HCT116 (cell line): ENCODE measurements around the gene RAB3IP. TPM values are rescaled to one million over a fixed set of nuclear protein-coding genes. Genes with fewer than 3 reads are reported as not detected.

Source experiments
- ATAC-seq: fragments of 200-7000 bp; cut with Tn5 transposase; 2 replicates; pipeline ENCODE4 v1.9.1; 2020; ENCODE audit warnings: mild to moderate bottlenecking, moderate library complexity
- BruUV-seq: library from RNA; stranded (reverse); fragments of 400-500 nt; replicated peaks from 2 replicates; lab custom pipeline; 2021; lab: Mats Ljungman, UMichigan
- CTCF ChIA-PET: fragments of 300-600 bp; sonication (Branson Sonifier 250); formaldehyde crosslinking; loops from one replicate; lab custom pipeline; 2021; ENCODE audit warnings: antibody characterized with exemption; lab: Charles Lee
- POLR2A ChIA-PET: fragments of 300-600, 350-600 bp; sonication (Branson Sonifier 250); formaldehyde crosslinking; loops from one replicate; lab custom pipeline; 2021; ENCODE audit warnings: antibody characterized with exemption; lab: Charles Lee
- RAD21 ChIA-PET, 2 experiments: fragments of 300-600 bp; sonication (Branson Sonifier 250); formaldehyde crosslinking; loops; one replicate each; lab custom pipeline; 2023; ENCODE audit warnings: low total read pairs in 2 of 2; ENCODE audit not compliant: uncharacterized antibody in 2 of 2, unreplicated experiment in 2 of 2, low non-redundant PET in 1 of 2; lab: Charles Lee
- DNase-seq: peaks from one replicate; pipeline ENCODE4 v3.0.0-alpha.2; 2010; ENCODE audit warnings: low read depth, low spot score
- H2AFZ ChIP-seq: fragments of 200-600 bp; shearing (Covaris generic), sonication (generic); 2 replicates; pipeline ENCODE4 v1.6.1; 2017; ENCODE audit warnings: low read depth, mixed run types, mixed read lengths, antibody characterized with exemption, low read length; ENCODE audit not compliant: poor library complexity, severe bottlenecking
- H3K27ac ChIP-seq: 2 replicates; pipeline ENCODE4 v1.5.1; 2012; ENCODE audit warnings: low read depth, low read length
- H3K27me3 ChIP-seq: fragments of 200-600 bp; sonication (generic); 2 replicates; pipeline ENCODE4 v1.6.1; 2016; ENCODE audit warnings: mixed run types, low read length, mixed read lengths; ENCODE audit not compliant: insufficient read depth
- H3K36me3 ChIP-seq, 2 experiments: fragments of 200-500 bp in 1 of 2; fragments of 200-600 bp in 1 of 2; sonication (Bioruptor generic) in 1 of 2; sonication (generic) in 1 of 2; 2 replicates each; pipeline versions ENCODE4 v1.5.1 to v1.6.1; 2014 to 2016; ENCODE audit warnings: low read length in 2 of 2, inconsistent platforms in 1 of 2, mixed read lengths in 1 of 2, mixed run types in 1 of 2; ENCODE audit not compliant: insufficient read depth in 2 of 2, control insufficient read depth in 1 of 2
- H3K4me1 ChIP-seq, 2 experiments: fragments of 200-600 bp in 1 of 2; sonication (generic) in 1 of 2; 2 replicates each; pipeline versions ENCODE4 v1.5.1 to v1.6.1; 2012 to 2017; ENCODE audit warnings: low read length in 2 of 2, inconsistent platforms in 1 of 2, mild to moderate bottlenecking in 1 of 2, mixed read lengths in 1 of 2, mixed run types in 1 of 2, moderate library complexity in 1 of 2; ENCODE audit not compliant: insufficient read depth in 2 of 2, control insufficient read depth in 1 of 2
- H3K4me2 ChIP-seq: fragments of 200-600 bp; sonication (generic); 2 replicates; pipeline ENCODE4 v1.6.1; 2017; ENCODE audit warnings: mixed run types, low read length, mixed read lengths
- H3K4me3 ChIP-seq, 2 experiments: fragments of 200-600 bp in 1 of 2; sonication (generic) in 1 of 2; replicated peaks in 1 of 2; 2 replicates each; pipeline ENCODE4 v1.5.1; 2011 to 2016; ENCODE audit warnings: low read length in 2 of 2, control low read depth in 1 of 2, low read depth in 1 of 2, mild to moderate bottlenecking in 1 of 2, mixed read lengths in 1 of 2, mixed run types in 1 of 2
- H3K79me2 ChIP-seq: fragments of 200-600 bp; sonication (generic); 2 replicates; pipeline ENCODE4 v1.6.1; 2017; ENCODE audit warnings: mild to moderate bottlenecking, mixed run types, low read length, moderate library complexity, mixed read lengths; ENCODE audit not compliant: insufficient read depth
- H3K9ac ChIP-seq: fragments of 200-600 bp; sonication (generic); 2 replicates; pipeline ENCODE4 v1.6.1; 2016; ENCODE audit warnings: low read length, mixed read lengths
- H3K9me2 ChIP-seq: fragments of 200-600 bp; sonication (generic), shearing (Covaris generic); 2 replicates; pipeline ENCODE4 v1.6.1; 2017; ENCODE audit warnings: mixed run types, mild to moderate bottlenecking, moderate library complexity; ENCODE audit not compliant: insufficient read depth
- H3K9me3 ChIP-seq, 2 experiments: fragments of 200-500 bp in 1 of 2; fragments of 200-600 bp in 1 of 2; sonication (Bioruptor generic) in 1 of 2; sonication (generic) in 1 of 2; 2 replicates each; pipeline ENCODE4 v1.6.1; 2014 to 2017; ENCODE audit warnings: low read length in 2 of 2, mixed read lengths in 2 of 2, inconsistent platforms in 1 of 2, low read depth in 1 of 2, mild to moderate bottlenecking in 1 of 2, mixed run types in 1 of 2, moderate library complexity in 1 of 2; ENCODE audit not compliant: control insufficient read depth in 1 of 2, insufficient read depth in 1 of 2
- H4K20me1 ChIP-seq: fragments of 200-600 bp; sonication (generic), shearing (Covaris generic); 2 replicates; pipeline ENCODE4 v1.6.1; 2017; ENCODE audit warnings: mixed run types, mild to moderate bottlenecking, moderate library complexity; ENCODE audit not compliant: insufficient read depth
- CBX3 ChIP-seq: IDR thresholded peaks from 2 replicates; pipeline ENCODE4 v1.6.1; 2012; ENCODE audit warnings: low read depth
- CEBPB ChIP-seq: IDR thresholded peaks from 2 replicates; pipeline ENCODE4 v1.6.1; 2012; ENCODE audit warnings: low read depth
- ELF1 ChIP-seq: IDR thresholded peaks from 2 replicates; pipeline ENCODE4 v1.6.1; 2012; ENCODE audit warnings: low read depth, borderline replicate concordance
- EZH2 ChIP-seq: fragments of 200-600 bp; sonication (generic); IDR thresholded peaks from 2 replicates; pipeline ENCODE4 v1.6.1; 2017; ENCODE audit warnings: antibody characterized with exemption, mixed run types
- REST ChIP-seq: IDR thresholded peaks from 2 replicates; pipeline ENCODE4 v1.6.1; 2012; ENCODE audit warnings: low read depth
- SIN3A ChIP-seq: IDR thresholded peaks from 2 replicates; pipeline ENCODE4 v1.6.1; 2012; ENCODE audit warnings: low read depth
- YY1 ChIP-seq: IDR thresholded peaks from 2 replicates; pipeline ENCODE4 v1.6.1; 2011; ENCODE audit warnings: low read length, low read depth, moderate library complexity, mild to moderate bottlenecking; ENCODE audit not compliant: insufficient replicate concordance; ENCODE audit errors: extremely low read depth
- ZFX ChIP-seq: fragments of 450-650 bp; IDR thresholded peaks from 2 replicates; pipeline ENCODE4 v1.6.1; 2017
- intact Hi-C: fragments of 100-400 bp; cut with micrococcal nuclease; formaldehyde crosslinking; loops from 2 replicates; pipeline ENCODE4 v1.10.0; 2022
- total RNA-seq: library from RNA; stranded (reverse); gene quantifications from one replicate; pipeline ENCODE4 v1.2.1, GENCODE V29; 2021; ENCODE audit not compliant: unreplicated experiment
- TF ChIP-seq, protein P1 (sequence below): IDR thresholded peaks from 2 replicates; pipeline ENCODE4 v1.6.1; 2011; ENCODE audit warnings: mild to moderate bottlenecking, low read length, moderate library complexity; ENCODE audit not compliant: insufficient replicate concordance; ENCODE audit errors: extremely low read depth

Gene RAB3IP
- total RNA-seq, 1 experiment from 2014 or later = 31.3 TPM

- H3K79me2 ChIP-seq = no peaks in the 10 kb centered on the region
Observed at GRCh38 chr12:69836015-69836414, 97.4 kb downstream of the RAB3IP start.

More at GRCh38 chr12:69836015-69836414, 97.4 kb downstream of the RAB3IP start:
- no TSS peak for BruUV-seq
- Histone ChIP-seq H3K27ac (no peak overlapping the region), H3K9me3 (no peaks in the 10 kb centered on the region), H4K20me1 (no peaks in the 10 kb centered on the region), H2AFZ (no peak overlapping the region), H3K4me3 (no peak overlapping the region), H3K9me2 (no peaks in the 10 kb centered on the region), H3K4me2 (no peak overlapping the region), H3K4me1 (peaks cover 0 to 14% of the 10 kb centered on the region in 2 experiments; a peak in 1 of 4 replicates), H3K9ac (no peak overlapping the region), H3K36me3 (no peaks in the 10 kb centered on the region), H3K27me3 (no peaks in the 10 kb centered on the region)
- DNase-seq = no peak
- POLR2A ChIA-PET = no interaction called here
- no peak for TF ChIP-seq ELF1
- no peak for TF ChIP-seq SIN3A
- TF ChIP-seq, protein P1, sequence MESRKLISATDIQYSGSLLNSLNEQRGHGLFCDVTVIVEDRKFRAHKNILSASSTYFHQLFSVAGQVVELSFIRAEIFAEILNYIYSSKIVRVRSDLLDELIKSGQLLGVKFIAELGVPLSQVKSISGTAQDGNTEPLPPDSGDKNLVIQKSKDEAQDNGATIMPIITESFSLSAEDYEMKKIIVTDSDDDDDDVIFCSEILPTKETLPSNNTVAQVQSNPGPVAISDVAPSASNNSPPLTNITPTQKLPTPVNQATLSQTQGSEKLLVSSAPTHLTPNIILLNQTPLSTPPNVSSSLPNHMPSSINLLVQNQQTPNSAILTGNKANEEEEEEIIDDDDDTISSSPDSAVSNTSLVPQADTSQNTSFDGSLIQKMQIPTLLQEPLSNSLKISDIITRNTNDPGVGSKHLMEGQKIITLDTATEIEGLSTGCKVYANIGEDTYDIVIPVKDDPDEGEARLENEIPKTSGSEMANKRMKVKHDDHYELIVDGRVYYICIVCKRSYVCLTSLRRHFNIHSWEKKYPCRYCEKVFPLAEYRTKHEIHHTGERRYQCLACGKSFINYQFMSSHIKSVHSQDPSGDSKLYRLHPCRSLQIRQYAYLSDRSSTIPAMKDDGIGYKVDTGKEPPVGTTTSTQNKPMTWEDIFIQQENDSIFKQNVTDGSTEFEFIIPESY = no peak
- no peak for TF ChIP-seq CBX3
- no peak for TF ChIP-seq YY1
- no peak for TF ChIP-seq CEBPB
- no peak for TF ChIP-seq ZFX
- TF ChIP-seq REST = no peak
- TF ChIP-seq EZH2 = no peak
- ATAC-seq = no peak
- intact Hi-C loops = no loop called here
- CTCF ChIA-PET = no interaction called here
- RAD21 ChIA-PET = no interaction called here
